Fibroblast of the conjunctiva (primary cell): ENCODE results near the gene P2RY4.
"Not testable (repeated sequence)": the region's sequence is repeated elsewhere in the genome, so short reads cannot be mapped to it uniquely, and the experiment has no call there.

Source experiments
- DNase-seq: peaks from one replicate; pipeline ENCODE4 v3.0.0-alpha.2; 2010; ENCODE audit warnings: low read depth

P2RY4 gene

GRCh38 chrX:70243601-70244000 lies 16.4 kb downstream of the P2RY4 start:
- not testable (repeated sequence) for DNase-seq

- DNase-seq = no peak
Observed at GRCh38 chrX:70241501-70241900, 18.5 kb downstream of the P2RY4 start.

GRCh38 chrX:70240751-70241150 lies 19.3 kb downstream of the P2RY4 start:
- DNase-seq = no peak

- DNase-seq = no peak
Observed at GRCh38 chrX:70234355-70234754, 25.6 kb downstream of the P2RY4 start, which contains the start of gene AWAT1. AWAT1 (plus strand) TSS chrX:70234655; CDS start chrX:70234696, 41 bp downstream.

GRCh38 chrX:70231666-70232065 lies 28.3 kb downstream of the P2RY4 start:
- DNase-seq = no peak

GRCh38 chrX:70226687-70227086 lies 33.3 kb downstream of the P2RY4 start:
- no peak for DNase-seq

- no peak for DNase-seq
Observed at GRCh38 chrX:70226048-70226447, 34.0 kb downstream of the P2RY4 start.

- peak; percentile 47 for DNase-seq
Observed at GRCh38 chrX:70219938-70220764, 39.9 kb downstream of the P2RY4 start.

GRCh38 chrX:70209570-70209969 lies 50.4 kb downstream of the P2RY4 start:
- DNase-seq = not testable (repeated sequence)

- no peak for DNase-seq
Observed at GRCh38 chrX:70208479-70208878, 51.5 kb downstream of the P2RY4 start.
